HG03521 (cell line): ENCODE measurements around the gene SLC46A3.
"Not testable (repeated sequence)": the region's sequence is repeated elsewhere in the genome, so short reads cannot be mapped to it uniquely, and the experiment has no call there.

Experiments used
- ATAC-seq: cut with Tn5 transposase; IDR thresholded peaks from one replicate; pipeline ENCODE4 v1.9.1; 2021; ENCODE audit warnings: mild to moderate bottlenecking, moderate library complexity; ENCODE audit not compliant: unreplicated experiment

SLC46A3 gene

DNA sequence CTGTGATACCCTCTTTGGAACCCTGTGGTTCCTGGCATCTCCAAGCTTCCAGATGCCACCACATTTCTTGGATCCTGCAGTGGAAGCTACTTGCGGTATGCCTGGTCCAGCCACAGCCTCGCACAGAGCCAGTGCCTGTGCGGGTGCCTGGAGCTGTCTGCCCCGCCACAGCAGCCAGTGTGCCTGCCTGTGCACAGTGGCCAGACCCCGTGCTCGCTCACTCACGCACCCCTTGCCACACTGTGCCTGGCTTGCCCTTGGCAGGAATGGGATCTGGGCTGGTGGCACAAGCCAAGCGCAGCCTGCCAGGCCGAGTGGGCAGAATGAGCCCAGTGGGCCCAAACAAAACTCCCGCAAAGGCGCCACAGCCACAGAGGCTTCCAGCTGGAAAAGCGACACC, 33.7 kb downstream of the SLC46A3 start:
- ATAC-seq: no peak

DNA sequence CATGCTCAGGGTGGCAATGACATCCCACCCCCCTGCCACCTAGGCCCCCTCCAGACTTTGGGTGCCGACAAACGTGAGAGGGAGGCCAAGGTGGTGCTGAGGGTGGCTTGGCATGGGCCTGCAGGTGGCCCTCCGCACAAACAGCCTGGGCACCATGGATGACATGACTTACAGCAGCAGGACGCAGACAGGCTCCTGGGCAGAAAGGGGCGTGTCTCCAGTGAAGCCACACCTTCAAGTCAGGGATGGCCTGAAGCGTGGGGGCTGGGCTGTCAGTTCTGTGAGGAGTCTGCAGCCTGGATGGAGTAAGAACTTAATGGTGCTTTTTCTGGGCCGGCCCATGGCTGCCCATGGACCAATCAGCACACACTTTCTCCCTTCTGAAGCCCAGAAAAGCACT, 34.5 kb downstream of the SLC46A3 start:
- no peak for ATAC-seq

DNA sequence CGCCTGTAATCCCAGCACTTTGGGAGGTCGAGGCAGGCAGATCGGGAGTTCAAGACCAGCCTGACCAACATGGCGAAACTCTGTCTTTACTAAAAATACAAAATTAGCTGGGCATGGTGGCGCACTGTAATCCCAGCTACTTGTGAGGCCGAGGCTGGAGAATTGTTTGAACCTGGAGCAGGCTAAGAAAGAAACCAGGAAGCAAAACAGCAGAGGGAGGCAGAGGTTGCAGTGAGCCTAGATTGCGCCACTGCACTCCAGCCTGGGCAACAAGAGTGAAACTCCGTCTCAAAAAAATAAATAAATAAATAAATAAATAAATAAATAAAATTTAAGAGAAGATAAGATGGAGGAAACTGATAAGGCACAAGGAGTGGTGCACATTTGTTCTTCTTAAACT, 35.6 kb downstream of the SLC46A3 start:
- not testable (repeated sequence) for ATAC-seq

DNA sequence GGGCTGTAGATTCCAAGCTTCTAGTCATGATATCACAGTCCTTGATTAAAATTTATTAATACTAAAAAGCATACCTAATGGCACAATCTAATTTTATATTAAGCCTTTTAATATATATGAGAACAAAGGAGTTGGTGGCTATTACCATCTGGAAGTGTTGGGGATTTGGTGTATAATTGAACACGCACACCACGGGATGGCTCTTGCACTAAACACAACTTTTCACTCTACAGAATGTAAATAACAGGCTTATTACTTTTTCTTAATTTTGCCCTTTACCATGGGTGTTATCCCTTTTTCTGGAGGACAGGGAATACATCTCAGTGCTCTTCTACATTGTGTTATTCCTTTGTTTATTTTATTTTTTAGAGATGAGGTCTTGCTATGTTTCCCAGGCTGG, 38.2 kb downstream of the SLC46A3 start:
- ATAC-seq: no peak

DNA sequence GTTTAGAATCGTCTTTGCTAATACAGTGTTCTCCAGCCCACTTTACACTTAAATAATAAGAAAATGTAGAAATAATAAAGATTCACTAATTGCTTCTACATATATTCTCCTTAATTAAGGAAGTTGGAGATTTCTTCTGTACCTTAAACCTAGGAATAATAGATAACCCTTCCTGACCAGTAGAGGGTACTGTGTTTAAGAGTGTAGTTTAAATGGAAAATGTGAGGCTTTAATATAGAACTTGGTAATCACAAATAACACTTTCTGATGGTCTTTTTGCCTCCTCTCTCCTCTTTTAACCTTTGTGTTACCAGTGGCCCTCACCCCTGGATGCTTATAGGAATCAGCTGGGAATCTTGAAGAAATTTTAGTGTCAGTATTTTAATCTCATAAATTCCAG, 39.1 kb downstream of the SLC46A3 start:
- ATAC-seq: no peak

DNA sequence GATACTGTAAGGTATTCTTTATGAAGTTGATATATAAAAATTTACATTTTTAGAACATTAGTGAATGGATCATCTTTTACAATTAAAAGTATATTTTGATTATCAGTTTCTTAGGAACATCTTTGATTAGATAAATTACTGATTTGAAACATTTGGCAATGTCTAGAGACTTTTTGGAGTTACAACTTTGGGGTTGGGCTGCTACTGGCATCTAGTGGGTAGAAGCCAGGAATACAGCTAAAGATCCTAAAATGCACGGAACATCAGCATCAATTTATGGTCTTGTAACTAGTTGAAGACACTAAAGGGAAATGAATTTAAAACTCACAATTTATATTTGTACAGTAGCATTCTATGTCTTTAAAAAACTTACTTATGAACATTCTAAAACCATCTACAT, 40.0 kb downstream of the SLC46A3 start:
- ATAC-seq: no peak

DNA sequence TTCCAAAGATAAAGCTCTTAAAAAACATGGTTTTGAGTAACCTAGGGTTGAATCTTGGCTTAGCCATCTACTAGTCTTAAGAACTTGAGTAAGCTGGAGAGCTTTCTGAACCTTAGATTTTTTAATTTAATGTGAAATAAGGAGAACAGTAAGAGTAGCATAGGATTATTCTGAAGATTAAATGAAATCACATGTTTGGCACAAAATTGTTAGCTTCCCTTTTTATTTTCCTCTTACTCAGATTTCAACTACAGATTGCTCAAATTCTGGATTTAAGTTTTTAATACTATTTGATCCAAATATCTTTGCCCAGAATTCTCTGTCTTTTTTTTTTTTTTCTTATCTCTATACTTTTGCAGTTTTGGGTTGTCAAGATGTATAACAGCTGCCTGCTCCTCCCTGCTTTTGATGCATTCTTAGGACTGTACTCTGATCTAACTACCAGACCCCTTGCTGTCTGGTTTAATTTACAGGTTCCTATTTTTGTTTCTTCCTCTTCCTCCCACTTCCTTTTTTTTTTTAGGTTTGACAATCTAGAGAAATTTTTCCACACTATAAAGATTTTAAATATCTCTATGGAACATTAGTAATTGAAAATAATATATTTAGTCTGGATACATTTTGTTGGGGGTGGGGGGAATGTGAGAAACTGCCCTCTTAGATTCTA, 47.5 kb downstream of the SLC46A3 start:
- ATAC-seq: no peak

DNA sequence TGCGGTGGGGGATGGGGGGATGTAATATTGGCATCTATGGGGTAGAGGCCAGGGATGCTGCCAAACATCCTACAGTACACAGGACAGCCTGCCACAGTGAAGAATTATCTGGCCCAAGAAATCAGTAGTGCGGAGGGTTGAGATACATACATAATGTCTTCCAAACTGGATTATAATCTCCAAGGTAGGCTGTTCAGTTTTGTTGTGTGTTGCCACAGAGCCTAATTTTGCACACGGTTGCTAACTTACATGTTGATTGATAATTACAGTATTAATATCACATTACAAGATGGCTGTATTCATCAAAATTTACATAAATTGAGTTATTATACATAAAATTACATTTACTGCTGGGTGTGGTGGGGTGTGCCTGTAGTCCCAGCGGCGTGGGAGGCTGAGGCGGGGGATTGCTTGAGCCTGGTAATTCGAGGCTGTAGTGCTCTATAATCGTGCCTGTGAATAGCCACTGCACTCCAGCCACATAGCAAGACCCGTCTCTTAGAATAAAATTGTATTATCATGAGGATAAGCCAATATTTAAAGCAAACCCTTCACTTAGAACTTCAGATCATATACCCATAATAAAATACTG, 51.8 kb downstream of the SLC46A3 start:
- ATAC-seq: no peak

DNA sequence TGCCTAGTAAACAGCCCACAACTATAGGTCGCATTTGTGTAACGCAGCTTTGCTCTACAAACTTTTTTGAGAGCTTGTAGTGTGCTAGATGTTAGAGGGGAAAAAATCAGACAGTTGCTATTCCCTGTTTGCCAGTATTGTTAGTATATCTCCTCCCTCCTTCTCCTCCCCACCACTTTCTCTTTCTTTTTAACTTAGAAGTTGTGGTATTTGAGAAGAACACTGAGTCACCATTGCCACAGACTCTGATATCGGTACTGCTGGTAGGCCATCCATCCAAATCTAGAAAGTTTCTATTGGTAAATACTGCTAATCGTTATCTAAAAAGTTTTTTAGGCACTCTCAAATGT, 59.2 kb downstream of the SLC46A3 start:
- ATAC-seq: peak; percentile 16

DNA sequence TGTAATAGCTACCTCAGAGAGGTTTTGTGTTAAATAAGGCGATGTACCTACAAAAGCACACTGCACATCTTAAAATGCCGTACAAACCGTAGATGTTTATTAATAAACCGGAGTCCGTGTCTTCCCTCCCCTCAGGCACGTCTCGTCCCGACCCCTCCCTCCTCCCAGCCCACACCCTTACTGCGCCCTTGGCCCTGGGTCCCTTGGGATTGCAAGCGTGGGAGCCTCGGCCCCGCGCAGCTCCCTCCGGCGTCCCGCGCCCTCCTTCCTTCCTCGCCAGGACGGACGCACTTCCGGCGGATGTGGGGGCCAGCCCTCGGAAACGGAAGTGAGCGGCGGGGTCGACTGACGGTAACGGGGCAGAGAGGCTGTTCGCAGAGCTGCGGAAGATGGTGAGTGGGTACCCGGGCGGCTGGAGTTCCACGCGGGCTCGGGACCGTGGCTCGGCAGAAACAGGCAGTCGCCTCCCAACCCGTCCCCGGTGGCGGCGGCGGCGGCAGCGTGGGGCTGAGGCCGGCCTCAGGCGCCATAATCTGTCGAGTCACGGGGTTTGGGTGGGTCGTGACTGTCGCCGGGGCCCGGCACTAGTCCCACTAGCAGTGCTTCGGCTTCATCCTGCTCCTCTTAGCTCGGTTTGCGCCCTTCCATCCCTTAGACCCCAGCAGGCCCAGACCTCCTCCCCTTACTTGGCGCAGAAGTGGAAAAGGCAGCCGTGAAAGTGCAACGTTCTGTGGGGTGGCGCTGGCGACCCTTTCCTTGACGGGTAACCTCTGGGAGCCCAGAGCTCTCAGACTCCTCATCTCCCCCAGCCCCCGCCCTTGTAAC, 59.8 kb downstream of the SLC46A3 start, which contains the start of gene POMP:
POMP (plus strand) TSS at position 335 of the 825 bp plus-strand sequence; CDS start at position 390, 55 bp downstream.
- peak; percentile 88 for ATAC-seq

DNA sequence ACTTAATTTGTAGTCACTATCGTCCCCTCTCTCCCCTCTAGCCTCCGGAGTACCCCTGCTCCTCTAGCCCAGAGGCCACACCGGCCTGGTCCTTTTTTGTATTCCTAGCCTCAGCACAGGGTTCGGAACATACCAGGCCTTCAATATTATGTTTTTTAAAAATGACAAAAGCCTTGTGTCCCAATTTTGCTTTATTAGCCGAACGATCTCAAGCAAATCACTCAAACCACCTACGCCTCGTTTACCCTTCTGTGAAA, 60.3 kb downstream of the SLC46A3 start:
- ATAC-seq: peak; percentile 10

DNA sequence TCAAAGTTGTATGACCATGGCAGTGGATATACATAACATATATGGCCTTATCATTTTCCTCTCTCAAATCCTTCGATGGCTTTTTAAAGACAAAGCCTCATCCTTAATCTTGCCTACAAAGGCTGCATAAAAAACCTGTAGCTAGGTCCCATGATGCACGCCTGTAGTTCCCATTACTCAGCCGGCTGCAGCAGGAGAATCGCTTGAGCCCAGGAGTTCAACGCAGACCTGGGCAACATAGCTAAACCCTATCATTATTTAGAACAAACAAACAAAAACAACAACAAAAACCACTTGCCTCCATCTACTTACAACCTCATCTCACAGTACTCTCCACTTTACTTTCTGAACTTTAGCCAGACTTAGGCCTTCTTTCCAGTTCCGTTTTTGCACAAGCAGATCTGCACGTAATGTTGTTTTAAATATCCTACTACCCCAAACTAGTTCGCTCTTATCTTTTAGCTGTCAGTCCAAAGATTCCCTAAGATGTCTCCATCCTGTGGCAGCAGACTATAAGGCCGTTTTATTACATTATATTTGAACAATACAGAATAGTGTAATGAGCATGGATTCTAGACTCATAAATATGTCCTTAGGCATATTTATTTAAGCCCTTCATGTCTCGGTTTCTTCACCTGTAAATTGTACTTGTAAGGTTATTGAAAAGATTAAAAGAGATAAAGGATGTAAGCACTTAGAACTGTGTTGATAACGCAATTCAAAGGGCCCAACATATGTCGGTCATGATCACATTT, 60.8 kb downstream of the SLC46A3 start:
- no peak for ATAC-seq

DNA sequence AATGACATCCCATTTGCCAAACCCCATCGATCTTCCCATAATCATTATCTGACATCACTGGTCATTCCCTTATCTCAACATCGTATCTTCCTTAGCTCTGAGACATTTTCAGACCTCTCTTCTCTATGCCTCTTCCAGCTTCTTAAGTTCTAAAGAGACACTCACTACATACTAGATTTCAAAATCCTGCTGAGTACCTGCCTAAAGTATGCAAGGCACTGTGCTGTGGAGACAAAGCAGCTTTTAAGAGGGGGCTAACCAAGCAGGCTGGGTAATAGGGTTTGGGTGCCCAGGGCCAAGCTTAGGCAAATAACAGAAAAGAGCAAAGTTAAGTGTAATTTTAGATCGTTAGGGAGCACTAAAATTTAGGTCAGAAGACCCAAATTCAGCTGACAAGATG, 63.2 kb downstream of the SLC46A3 start:
- no peak for ATAC-seq

DNA sequence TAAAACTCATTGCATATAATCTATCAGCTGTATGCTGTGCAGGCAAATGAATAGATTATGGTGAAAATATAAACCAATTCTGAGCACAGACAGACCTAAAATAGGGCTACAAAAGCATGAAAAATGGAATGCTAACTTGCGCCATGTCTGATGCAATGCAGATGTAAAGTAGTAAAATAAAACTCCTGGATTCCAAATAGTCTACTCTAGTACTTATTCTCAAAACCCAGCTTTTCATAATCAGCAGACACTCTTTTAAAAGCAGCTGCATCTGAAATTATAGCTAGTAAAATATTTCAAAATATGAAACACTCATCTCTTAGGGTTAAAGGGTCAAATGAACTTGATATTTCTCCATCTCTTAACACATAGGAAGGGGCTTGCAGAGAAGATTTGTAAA, 64.5 kb downstream of the SLC46A3 start:
- ATAC-seq: no peak

DNA sequence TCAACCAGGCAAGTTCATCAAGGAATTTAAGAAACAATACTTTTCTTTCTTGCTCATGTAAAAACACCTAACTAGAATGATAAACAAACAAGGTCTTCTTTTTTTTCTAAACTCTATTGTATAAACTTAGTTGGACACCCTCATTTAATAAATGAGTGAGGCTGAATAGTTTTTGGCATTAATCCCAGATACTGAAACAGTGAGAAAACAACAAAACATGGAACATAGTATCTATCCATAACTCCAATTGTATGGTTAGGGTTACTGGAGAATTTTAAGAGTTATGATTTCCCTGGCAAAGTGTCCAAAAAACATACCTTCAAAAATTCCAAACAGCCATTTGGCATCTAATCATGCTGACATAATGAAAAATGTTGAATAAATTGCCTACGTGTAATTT, 65.7 kb downstream of the SLC46A3 start:
- ATAC-seq: no peak

DNA sequence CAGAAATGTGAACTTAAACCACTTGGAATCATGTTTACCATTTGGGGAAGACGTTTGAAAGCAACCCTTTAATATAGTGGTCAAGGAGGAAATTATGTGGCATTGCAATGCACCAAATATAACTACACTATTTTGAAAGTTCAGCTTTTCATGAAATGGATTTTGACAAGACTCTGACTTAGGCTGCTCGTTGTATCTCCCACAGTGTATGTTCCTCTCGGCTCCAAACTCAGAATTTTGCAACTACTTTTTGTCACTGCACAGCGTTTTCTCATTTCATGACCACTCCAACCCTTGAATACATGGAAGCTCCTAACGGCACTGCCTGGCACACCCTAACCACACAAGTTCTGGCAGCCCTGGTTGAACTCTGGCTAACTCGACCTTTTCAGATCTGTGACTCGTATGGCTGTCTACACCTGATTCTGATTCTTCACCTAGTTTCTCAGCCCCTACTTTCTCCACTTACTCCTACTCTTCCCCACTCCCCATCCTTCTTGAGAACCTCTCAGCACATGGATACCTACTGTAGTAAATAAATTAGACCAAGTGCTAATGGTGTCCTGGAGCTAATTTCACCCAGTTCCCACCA, 66.9 kb downstream of the SLC46A3 start:
- ATAC-seq: no peak

DNA sequence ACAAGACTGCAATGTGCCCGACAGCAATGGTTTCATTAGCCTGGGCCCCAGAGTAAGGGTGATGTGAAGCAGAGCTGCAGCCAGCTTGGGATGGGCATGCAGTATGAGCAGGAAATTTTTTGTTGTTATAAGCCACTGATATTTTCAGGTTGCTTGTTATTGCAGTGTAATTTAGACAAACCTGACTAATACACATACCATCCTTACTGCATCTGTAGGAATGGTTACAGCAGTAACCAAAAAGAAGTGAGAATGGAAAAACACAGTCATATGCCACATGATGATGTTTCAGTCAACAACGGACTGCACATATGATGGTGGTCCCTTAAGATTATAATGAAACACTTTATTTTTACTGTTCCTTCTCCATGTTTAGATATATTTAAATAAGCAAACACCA, 68.5 kb downstream of the SLC46A3 start:
- no peak for ATAC-seq
